ENCODE data around the gene ZNF124. TPM values are rescaled to one million over a fixed set of nuclear protein-coding genes. Genes with fewer than 3 reads are reported as not detected.

The ZNF124 gene
- total and polyA plus RNA-seq, 2 of the 8 experiments (the other 6 are each of a cell fraction or from before 2014, with no cell fraction given): 4.6 to 39.9 TPM

DNA sequence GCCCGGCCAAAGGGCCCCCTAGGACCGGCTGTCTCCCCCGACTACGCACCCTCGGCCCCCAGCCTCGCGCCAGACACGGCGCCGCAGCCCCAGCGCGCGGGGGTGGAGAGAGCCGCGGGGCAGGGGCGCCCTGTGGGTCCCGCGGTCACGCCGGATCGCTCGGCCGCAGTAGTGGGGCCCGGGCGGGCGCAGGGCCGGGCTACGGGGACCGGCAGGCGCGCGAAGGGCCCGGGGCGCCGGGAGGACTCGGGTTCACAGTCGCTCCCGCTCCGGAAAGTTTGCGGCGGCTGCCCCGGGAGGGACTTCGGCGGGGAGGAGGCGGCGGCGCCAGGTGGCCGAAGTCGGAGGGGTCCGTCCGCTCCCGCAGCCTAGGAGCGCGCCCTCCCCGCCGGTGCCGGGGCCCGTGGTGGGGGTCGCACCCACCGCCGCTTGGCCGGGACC is 60.5 kb downstream of the ZNF124 start:
- Histone ChIP-seq H3K23ac (ENCODE audit: insufficient read length) (no peak overlapping the region), H3K9ac (replicated peaks in 1 of 4; ENCODE audit: extremely low read depth in 1 of 4, low read depth in 3 of 4, low read length in 3 of 4) (peak overlapping the region in 1 of 4 experiments; percentile 64; a peak in 2 of 7 replicates), H4K20me1 (replicated peaks in 1 of 2; ENCODE audit: control insufficient read depth in 1 of 2, insufficient read depth in 2 of 2, low read length in 2 of 2) (peaks cover 0 to 3% of the 10 kb centered on the region in 2 experiments), H3K79me2 (ENCODE audit: control insufficient read depth in 1 of 2, insufficient read depth in 2 of 2, low read length in 2 of 2) (no peaks in the 10 kb centered on the region), H3K56ac (replicated peaks; ENCODE audit: insufficient read length, low read depth, low read length) (no peak overlapping the region), H2BK5ac (ENCODE audit: low read depth, low read length) (no peak overlapping the region), H2BK120ac (replicated peaks; ENCODE audit: low read depth, low read length) (no peak overlapping the region), H3K9me3 (ENCODE audit: insufficient read depth in 2 of 2, low read depth in 1 of 2, low read length in 1 of 2) (no peaks in the 10 kb centered on the region), H3K4ac (replicated peaks; ENCODE audit: insufficient read length, low read depth, low read length) (no peak overlapping the region), H2BK12ac (ENCODE audit: low read depth, low read length) (no peak overlapping the region), H3K27me3 (replicated peaks in 1 of 4; ENCODE audit: control insufficient read depth in 3 of 4, extremely low read depth in 1 of 4, insufficient read depth in 3 of 4, low read length in 3 of 4) (peaks cover 2 to 32% (median 15%) of the 10 kb centered on the region in 4 experiments), H2AK5ac (ENCODE audit: low read depth, low read length) (no peak overlapping the region), H3K14ac (ENCODE audit: insufficient read length) (no peak overlapping the region), H2BK15ac (ENCODE audit: low read length) (no peak overlapping the region), H4K91ac (replicated peaks; ENCODE audit: insufficient read length, low read length) (no peak overlapping the region), H3K27ac (ENCODE audit: low read depth, low read length) (no peak overlapping the region), H3K4me2 (ENCODE audit: insufficient read depth in 1 of 2, low read depth in 2 of 2, low read length in 2 of 2) (peak overlapping the region; percentile 47 to 94), H3K36me3 (ENCODE audit: control insufficient read depth in 2 of 4, insufficient read depth in 4 of 4, low read length in 3 of 4) (no peaks in the 10 kb centered on the region), H2AFZ (ENCODE audit: low read length) (no peak overlapping the region; the same call in 1 of the 2 replicates), H3K23me2 (ENCODE audit: low read depth, low read length) (peaks cover 16% of the 10 kb centered on the region; the same call in 1 of the 2 replicates), H4K5ac (ENCODE audit: insufficient read length, low read depth, low read length) (no peak overlapping the region), H3K79me1 (ENCODE audit: low read depth, low read length) (no peaks in the 10 kb centered on the region), H3K4me1 (replicated peaks in 1 of 4; ENCODE audit: control insufficient read depth in 3 of 4, insufficient read depth in 4 of 4, low read length in 3 of 4) (peaks cover 0 to 4% (median 3%) of the 10 kb centered on the region in 4 experiments; a peak in 6 of 7 replicates), H2BK20ac (ENCODE audit: low read length) (no peak overlapping the region), H4K8ac (ENCODE audit: extremely low read depth, insufficient read depth, low read length) (peak overlapping the region; percentile 46), H3K18ac (ENCODE audit: extremely low read depth, low read length) (no peak overlapping the region), H3K4me3 (ENCODE audit: extremely low read depth in 1 of 4, insufficient read depth in 2 of 4, low read depth in 3 of 4, low read length in 4 of 4) (peak overlapping the region; percentile 40 to 73 (median 56))
- POLR2A ChIA-PET (ENCODE audit: partially characterized antibody): interaction anchor here (1.1 to 1.5 kb wide), 2 partner anchors 45 to 180 kb away, joined by 3 to 4 read pairs; no protein-coding TSS in a partner anchor
- no peak for TF ChIP-seq USF2 (IDR thresholded peaks at IDR 0.05; ENCODE audit: low read length)
- TF ChIP-seq GABPA (IDR thresholded peaks at IDR 0.05; ENCODE audit: borderline replicate concordance, insufficient read depth, low read length): 0 out of 2 replicates have a peak, but pooled peaks have one; percentile 7
- TF ChIP-seq TEAD4 (IDR thresholded peaks at IDR 0.05; ENCODE audit: low read depth, low read length): no peak
- TF ChIP-seq CREB1 (IDR thresholded peaks at IDR 0.05): no peak
- TF ChIP-seq GTF2F1 (IDR thresholded peaks at IDR 0.05; ENCODE audit: borderline replicate concordance, low read depth, low read length): no peak
- TF ChIP-seq, protein P1, sequence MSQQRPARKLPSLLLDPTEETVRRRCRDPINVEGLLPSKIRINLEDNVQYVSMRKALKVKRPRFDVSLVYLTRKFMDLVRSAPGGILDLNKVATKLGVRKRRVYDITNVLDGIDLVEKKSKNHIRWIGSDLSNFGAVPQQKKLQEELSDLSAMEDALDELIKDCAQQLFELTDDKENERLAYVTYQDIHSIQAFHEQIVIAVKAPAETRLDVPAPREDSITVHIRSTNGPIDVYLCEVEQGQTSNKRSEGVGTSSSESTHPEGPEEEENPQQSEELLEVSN (IDR thresholded peaks at IDR 0.05): 0 out of 2 replicates have a peak, but pooled peaks have one; percentile 7
- TF ChIP-seq FOSL1 (IDR thresholded peaks at IDR 0.05; ENCODE audit: insufficient read depth, low read depth, low read length): no peak
- TF ChIP-seq KDM4A (IDR thresholded peaks at IDR 0.05; ENCODE audit: low read depth, low read length, severe bottlenecking): peak; percentile 51
- peak; percentile 51 for TF ChIP-seq EZH2 (IDR thresholded peaks at IDR 0.05; ENCODE audit: low read depth, low read length, severe bottlenecking)
- TF ChIP-seq SUZ12 (IDR thresholded peaks at IDR 0.05; ENCODE audit: low read length): peak; percentile 72
- peak; percentile 18 for TF ChIP-seq TAF7 (optimal IDR thresholded peaks at IDR 0.05; ENCODE audit: borderline replicate concordance, low read depth, low read length)
- CTCF ChIA-PET (ENCODE audit: partially characterized antibody): interaction anchor here (1.3 kb wide), 1 partner anchor 8 kb away, joined by 5 read pairs; no protein-coding TSS in a partner anchor
- FAIRE-seq: no peak
- DNase-seq (ENCODE audit: low read depth in 1 of 2, low spot score in 2 of 2): peak in 1 of 2 experiments; percentile 66
- WGBS, 2 experiments (ENCODE audit: extremely low coverage in 1 of 2, insufficient coverage in 1 of 2, insufficient read length in 1 of 2, insufficient replicate concordance in 2 of 2, low coverage in 1 of 2, low lambda C conversion rate in 2 of 2, missing lambda C conversion rate in 1 of 2): 3% methylated on average over 19 of the region's 62 CpGs; no CpG with 5 or more reads in 1 of the 2 experiments
